Measurements from ENCODE around the gene P4HA3.

Gene P4HA3

DNA sequence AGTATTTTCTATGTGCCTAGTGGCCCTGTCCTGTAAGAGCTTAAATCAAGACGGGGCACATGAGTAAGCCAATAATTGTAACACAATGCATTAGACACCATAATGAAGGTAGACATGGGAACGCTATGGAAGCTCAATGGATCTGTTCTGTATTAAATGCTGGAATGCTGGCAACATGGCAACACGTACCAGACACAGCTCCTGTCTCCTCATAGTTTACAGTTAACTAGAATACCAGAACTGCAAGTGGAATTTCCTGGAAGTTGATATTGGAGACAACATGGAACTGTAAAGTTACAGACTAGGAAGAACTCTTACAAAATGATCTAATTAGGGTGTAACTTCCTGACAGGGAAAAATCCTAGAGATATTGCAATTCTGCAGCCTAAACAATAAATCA lies 12.4 kb downstream of the P4HA3 start:
- H3F3A ChIP-seq (ENCODE audit: control insufficient read depth, insufficient read depth), result no peaks in the 10 kb centered on the region
- H3K4me1 ChIP-seq (ENCODE audit: control insufficient read depth, low read length), result no peaks in the 10 kb centered on the region
- H3K4me2 ChIP-seq (ENCODE audit: low read length), result no peak overlapping the region
- peaks cover 4% of the 10 kb centered on the region for H3K27me3 ChIP-seq (ENCODE audit: control insufficient read depth, low read length)
- no peaks in the 10 kb centered on the region for H4K20me1 ChIP-seq (ENCODE audit: control insufficient read depth, insufficient read depth, low read depth, low read length)
- no peaks in the 10 kb centered on the region for H3K79me2 ChIP-seq (ENCODE audit: control insufficient read depth, low read length)
- H3K9me2 ChIP-seq (replicated peaks; ENCODE audit: control insufficient read depth, low read length), result no peaks in the 10 kb centered on the region
- no peaks in the 10 kb centered on the region for H3K9me3 ChIP-seq (ENCODE audit: control insufficient read depth, insufficient read depth, low read length)
- no peak overlapping the region for H3K4me3 ChIP-seq (ENCODE audit: low read length)
- no peaks in the 10 kb centered on the region for H3K36me3 ChIP-seq (ENCODE audit: control insufficient read depth, low read length)
- H3K27ac ChIP-seq (ENCODE audit: low read depth, low read length), result no peak overlapping the region
- TF ChIP-seq, protein P1, sequence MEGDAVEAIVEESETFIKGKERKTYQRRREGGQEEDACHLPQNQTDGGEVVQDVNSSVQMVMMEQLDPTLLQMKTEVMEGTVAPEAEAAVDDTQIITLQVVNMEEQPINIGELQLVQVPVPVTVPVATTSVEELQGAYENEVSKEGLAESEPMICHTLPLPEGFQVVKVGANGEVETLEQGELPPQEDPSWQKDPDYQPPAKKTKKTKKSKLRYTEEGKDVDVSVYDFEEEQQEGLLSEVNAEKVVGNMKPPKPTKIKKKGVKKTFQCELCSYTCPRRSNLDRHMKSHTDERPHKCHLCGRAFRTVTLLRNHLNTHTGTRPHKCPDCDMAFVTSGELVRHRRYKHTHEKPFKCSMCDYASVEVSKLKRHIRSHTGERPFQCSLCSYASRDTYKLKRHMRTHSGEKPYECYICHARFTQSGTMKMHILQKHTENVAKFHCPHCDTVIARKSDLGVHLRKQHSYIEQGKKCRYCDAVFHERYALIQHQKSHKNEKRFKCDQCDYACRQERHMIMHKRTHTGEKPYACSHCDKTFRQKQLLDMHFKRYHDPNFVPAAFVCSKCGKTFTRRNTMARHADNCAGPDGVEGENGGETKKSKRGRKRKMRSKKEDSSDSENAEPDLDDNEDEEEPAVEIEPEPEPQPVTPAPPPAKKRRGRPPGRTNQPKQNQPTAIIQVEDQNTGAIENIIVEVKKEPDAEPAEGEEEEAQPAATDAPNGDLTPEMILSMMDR (IDR thresholded peaks at IDR 0.05; ENCODE audit: low read depth, low read length, poor library complexity, severe bottlenecking), result no peak
- no peak for TF ChIP-seq EZH2phosphoT487 (IDR thresholded peaks at IDR 0.05; ENCODE audit: borderline replicate concordance, low read length)

DNA sequence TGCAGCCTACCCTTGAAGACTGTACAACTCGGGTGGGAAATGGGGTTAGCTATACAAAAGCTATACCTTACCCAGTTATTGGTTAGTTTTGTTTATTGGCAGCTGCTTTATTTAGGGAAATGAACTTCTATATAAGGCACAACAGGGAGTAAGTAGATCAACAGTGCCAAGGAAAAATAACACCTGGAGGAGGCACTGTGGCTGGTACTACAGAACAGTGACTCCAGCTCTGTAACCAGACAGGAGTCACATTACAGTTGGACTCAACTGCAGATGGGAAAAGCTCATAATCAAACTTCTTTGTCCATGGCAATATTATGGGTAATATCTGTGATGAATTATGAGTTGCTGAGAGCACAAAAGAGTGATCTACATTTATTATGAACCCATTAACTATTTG lies 14.0 kb downstream of the P4HA3 start:
- Histone ChIP-seq H4K20me1 (ENCODE audit: control insufficient read depth, insufficient read depth, low read depth, low read length) (no peaks in the 10 kb centered on the region), H3K27ac (ENCODE audit: low read depth, low read length) (no peak overlapping the region), H3K4me1 (ENCODE audit: control insufficient read depth, low read length) (no peaks in the 10 kb centered on the region), H3K27me3 (ENCODE audit: control insufficient read depth, low read length) (peaks cover 4% of the 10 kb centered on the region), H3K4me2 (ENCODE audit: low read length) (no peak overlapping the region), H3K9me2 (replicated peaks; ENCODE audit: control insufficient read depth, low read length) (no peaks in the 10 kb centered on the region), H3F3A (ENCODE audit: control insufficient read depth, insufficient read depth) (no peaks in the 10 kb centered on the region), H3K36me3 (ENCODE audit: control insufficient read depth, low read length) (no peaks in the 10 kb centered on the region), H3K79me2 (ENCODE audit: control insufficient read depth, low read length) (no peaks in the 10 kb centered on the region), H3K4me3 (ENCODE audit: low read length) (no peak overlapping the region), H3K9me3 (ENCODE audit: control insufficient read depth, insufficient read depth, low read length) (no peaks in the 10 kb centered on the region)
- no peak for TF ChIP-seq EZH2phosphoT487 (IDR thresholded peaks at IDR 0.05; ENCODE audit: borderline replicate concordance, low read length)

DNA sequence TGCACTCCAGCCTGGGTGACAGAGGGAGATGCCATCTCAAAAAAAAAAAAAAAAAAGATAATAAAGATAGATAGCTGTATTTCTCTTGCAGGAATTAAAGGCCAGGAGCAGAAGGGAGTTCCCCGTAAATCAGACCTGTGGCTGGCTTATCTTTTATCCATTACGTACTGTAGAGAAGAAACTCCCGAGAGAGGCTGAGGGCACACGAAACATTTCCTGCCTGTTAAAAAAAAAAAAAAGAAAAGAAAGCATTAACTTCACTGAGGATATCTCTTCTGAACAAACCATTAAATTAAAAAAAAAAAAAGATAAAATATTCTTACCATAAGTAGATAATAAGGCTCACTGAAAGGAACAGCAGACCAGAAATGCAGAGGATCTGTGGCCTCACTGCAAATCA lies 22.5 kb downstream of the P4HA3 start:
- Histone ChIP-seq H3K79me2 (ENCODE audit: control insufficient read depth, low read length) (no peaks in the 10 kb centered on the region), H3K4me3 (ENCODE audit: low read length) (no peak overlapping the region), H3F3A (ENCODE audit: control insufficient read depth, insufficient read depth) (no peaks in the 10 kb centered on the region), H3K27ac (ENCODE audit: low read depth, low read length) (no peak overlapping the region), H3K9me2 (replicated peaks; ENCODE audit: control insufficient read depth, low read length) (no peaks in the 10 kb centered on the region), H3K36me3 (ENCODE audit: control insufficient read depth, low read length) (no peaks in the 10 kb centered on the region), H3K4me2 (ENCODE audit: low read length) (no peak overlapping the region), H4K20me1 (ENCODE audit: control insufficient read depth, insufficient read depth, low read depth, low read length) (no peaks in the 10 kb centered on the region), H3K27me3 (ENCODE audit: control insufficient read depth, low read length) (peaks cover 10% of the 10 kb centered on the region), H3K9me3 (ENCODE audit: control insufficient read depth, insufficient read depth, low read length) (no peaks in the 10 kb centered on the region), H3K4me1 (ENCODE audit: control insufficient read depth, low read length) (no peaks in the 10 kb centered on the region)
- TF ChIP-seq, protein P1 (IDR thresholded peaks at IDR 0.05; ENCODE audit: low read depth, low read length, poor library complexity, severe bottlenecking), result no peak
- no peak for TF ChIP-seq EZH2phosphoT487 (IDR thresholded peaks at IDR 0.05; ENCODE audit: borderline replicate concordance, low read length)

DNA sequence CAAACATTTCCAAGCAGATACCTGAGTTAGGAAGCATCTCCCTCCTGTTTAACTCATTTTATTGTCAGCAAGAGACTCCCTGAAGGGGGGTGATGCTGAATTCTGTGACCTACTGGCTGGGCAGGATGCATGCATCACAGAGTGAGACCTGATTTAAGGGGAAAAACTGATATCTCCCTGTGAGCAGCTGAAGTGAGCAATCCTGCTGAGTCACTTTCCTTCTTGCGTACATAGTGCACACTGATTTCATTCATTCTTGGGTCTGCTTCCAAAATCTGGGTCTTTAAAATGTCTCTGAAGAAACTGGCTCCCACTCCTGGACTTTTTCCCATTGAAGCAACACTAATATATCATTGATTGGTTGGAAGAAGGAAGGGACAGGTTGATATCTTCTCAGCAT lies 23.3 kb downstream of the P4HA3 start:
- Histone ChIP-seq H3K9me2 (replicated peaks; ENCODE audit: control insufficient read depth, low read length) (no peaks in the 10 kb centered on the region), H3K4me3 (ENCODE audit: low read length) (no peak overlapping the region), H3K79me2 (ENCODE audit: control insufficient read depth, low read length) (no peaks in the 10 kb centered on the region), H3F3A (ENCODE audit: control insufficient read depth, insufficient read depth) (no peaks in the 10 kb centered on the region), H4K20me1 (ENCODE audit: control insufficient read depth, insufficient read depth, low read depth, low read length) (no peaks in the 10 kb centered on the region), H3K27ac (ENCODE audit: low read depth, low read length) (no peak overlapping the region), H3K4me2 (ENCODE audit: low read length) (no peak overlapping the region), H3K27me3 (ENCODE audit: control insufficient read depth, low read length) (peaks cover 10% of the 10 kb centered on the region), H3K4me1 (ENCODE audit: control insufficient read depth, low read length) (no peaks in the 10 kb centered on the region), H3K36me3 (ENCODE audit: control insufficient read depth, low read length) (no peaks in the 10 kb centered on the region), H3K9me3 (ENCODE audit: control insufficient read depth, insufficient read depth, low read length) (no peaks in the 10 kb centered on the region)
- no peak for TF ChIP-seq EZH2phosphoT487 (IDR thresholded peaks at IDR 0.05; ENCODE audit: borderline replicate concordance, low read length)
- TF ChIP-seq, protein P1 (IDR thresholded peaks at IDR 0.05; ENCODE audit: low read depth, low read length, poor library complexity, severe bottlenecking), result no peak

Measured in DOHH2 (cell line).